H9 (cell line): ENCODE measurements around the gene AHI1. TPM values are rescaled to one million over a fixed set of nuclear protein-coding genes. Genes with fewer than 3 reads are reported as not detected.

ENCODE experiments used
- DNase-seq: peaks from one replicate; pipeline ENCODE4 v3.0.0-alpha.2; 2017
- H2AFZ ChIP-seq: one replicate; pipeline ENCODE4 v1.6.1; 2013; ENCODE audit warnings: mild to moderate bottlenecking, low read length, control low read depth, moderate library complexity
- H2AK5ac ChIP-seq: 2 replicates; pipeline ENCODE4 v1.6.1; 2013; ENCODE audit warnings: low read length, control low read depth, mixed read lengths; ENCODE audit not compliant: insufficient read length
- H2BK120ac ChIP-seq: one replicate; pipeline ENCODE4 v1.6.1; 2013; ENCODE audit warnings: low read depth, mild to moderate bottlenecking, low read length, control low read depth, inconsistent platforms; ENCODE audit not compliant: poor library complexity, severe bottlenecking
- H2BK12ac ChIP-seq: 2 replicates; pipeline ENCODE4 v1.6.1; 2013; ENCODE audit warnings: low read length, control low read depth, mixed read lengths, low read depth; ENCODE audit not compliant: insufficient read length
- H2BK15ac ChIP-seq: 2 replicates; pipeline ENCODE4 v1.6.1; 2013; ENCODE audit warnings: low read depth, low read length, control low read depth
- H2BK20ac ChIP-seq: one replicate; pipeline ENCODE4 v1.6.1; 2013; ENCODE audit warnings: low read depth, mild to moderate bottlenecking, low read length, control low read depth, inconsistent platforms; ENCODE audit not compliant: poor library complexity, severe bottlenecking
- H2BK5ac ChIP-seq: 2 replicates; pipeline ENCODE4 v1.6.1; 2013; ENCODE audit warnings: low read length, control low read depth, mixed read lengths; ENCODE audit not compliant: insufficient read length
- H3K14ac ChIP-seq: 2 replicates; pipeline ENCODE4 v1.6.1; 2013; ENCODE audit warnings: low read length, control low read depth; ENCODE audit not compliant: insufficient read depth
- H3K18ac ChIP-seq: 2 replicates; pipeline ENCODE4 v1.6.1; 2013; ENCODE audit warnings: low read depth, mild to moderate bottlenecking, mixed read lengths, low read length, control low read depth; ENCODE audit not compliant: insufficient read length
- H3K23ac ChIP-seq: 2 replicates; pipeline ENCODE4 v1.6.1; 2013; ENCODE audit warnings: low read length, control low read depth, mixed read lengths, low read depth; ENCODE audit not compliant: insufficient read length
- H3K23me2 ChIP-seq: 2 replicates; pipeline ENCODE4 v1.6.1; 2013; ENCODE audit warnings: low read depth, mild to moderate bottlenecking, mixed read lengths, low read length, control low read depth; ENCODE audit not compliant: insufficient read length, poor library complexity, severe bottlenecking
- H3K27ac ChIP-seq: 2 replicates; pipeline ENCODE4 v1.5.1; 2013; ENCODE audit warnings: low read length, control low read depth, mixed read lengths, low read depth; ENCODE audit not compliant: insufficient read length
- H3K27me3 ChIP-seq: 2 replicates; pipeline ENCODE4 v1.6.1; 2013; ENCODE audit warnings: low read length, control low read depth, inconsistent platforms; ENCODE audit not compliant: insufficient read depth
- H3K4ac ChIP-seq: 2 replicates; pipeline ENCODE4 v1.6.1; 2013; ENCODE audit warnings: low read depth, mild to moderate bottlenecking, control low read depth, inconsistent platforms, low read length, moderate library complexity
- H3K4me1 ChIP-seq: 2 replicates; pipeline ENCODE4 v1.6.1; 2013; ENCODE audit warnings: low read length, control low read depth, inconsistent platforms; ENCODE audit not compliant: insufficient read depth
- H3K4me2 ChIP-seq: 2 replicates; pipeline ENCODE4 v1.6.1; 2013; ENCODE audit warnings: low read length, control low read depth, mixed read lengths; ENCODE audit not compliant: insufficient read length, insufficient read depth
- H3K56ac ChIP-seq: 2 replicates; pipeline ENCODE4 v1.6.1; 2013; ENCODE audit warnings: low read depth, mild to moderate bottlenecking, mixed read lengths, low read length, control low read depth; ENCODE audit not compliant: insufficient read length
- H3K79me1 ChIP-seq: 2 replicates; pipeline ENCODE4 v1.6.1; 2013; ENCODE audit warnings: low read depth, mild to moderate bottlenecking, moderate library complexity, low read length, control low read depth, inconsistent platforms; ENCODE audit not compliant: insufficient read depth, poor library complexity, severe bottlenecking
- H3K79me2 ChIP-seq: 2 replicates; pipeline ENCODE4 v1.6.1; 2013; ENCODE audit warnings: low read length, control low read depth, inconsistent platforms; ENCODE audit not compliant: insufficient read depth
- H3K9ac ChIP-seq: 2 replicates; pipeline ENCODE4 v1.6.1; 2013; ENCODE audit warnings: low read length, control low read depth, mixed read lengths; ENCODE audit not compliant: insufficient read length; ENCODE audit errors: extremely low read depth
- H3K9me3 ChIP-seq: one replicate; pipeline ENCODE4 v1.6.1; 2013; ENCODE audit warnings: low read depth, low read length, inconsistent platforms; ENCODE audit not compliant: control insufficient read depth
- H3T11ph ChIP-seq: one replicate; pipeline ENCODE4 v1.6.1; 2013; ENCODE audit warnings: mild to moderate bottlenecking, low read length, control low read depth, inconsistent platforms
- H4K20me1 ChIP-seq: one replicate; pipeline ENCODE4 v1.6.1; 2013; ENCODE audit not compliant: control insufficient read depth, insufficient read length, insufficient read depth
- H4K5ac ChIP-seq: 2 replicates; pipeline ENCODE4 v1.6.1; 2013; ENCODE audit warnings: low read depth, mild to moderate bottlenecking, mixed read lengths, low read length, control low read depth; ENCODE audit not compliant: insufficient read length
- H4K8ac ChIP-seq: replicated peaks from 2 replicates; pipeline ENCODE4 v1.6.1; 2013; ENCODE audit warnings: low read length, control low read depth, mixed read lengths, low read depth; ENCODE audit not compliant: insufficient read length
- H4K91ac ChIP-seq: 2 replicates; pipeline ENCODE4 v1.6.1; 2013; ENCODE audit warnings: low read depth, mild to moderate bottlenecking, moderate library complexity, mixed read lengths, low read length, control low read depth; ENCODE audit not compliant: insufficient read length
- H3K27ac Mint-ChIP-seq, 3 experiments: 2 replicates in 2 of 3; 3 replicates in 1 of 3; pipeline ENCODE4 v1.8.0; 2020 to 2021; ENCODE audit warnings: mixed read lengths in 3 of 3, mild to moderate bottlenecking in 1 of 3, moderate library complexity in 1 of 3
- H3K27me3 Mint-ChIP-seq: 2 replicates; pipeline ENCODE4 v1.8.0; 2021; ENCODE audit warnings: low read depth, mild to moderate bottlenecking, moderate library complexity, mixed read lengths
- H3K36me3 Mint-ChIP-seq, 3 experiments: 2 replicates in 2 of 3; 3 replicates in 1 of 3; pipeline ENCODE4 v1.8.0; 2020 to 2021; ENCODE audit warnings: low read depth in 3 of 3, mixed read lengths in 3 of 3; ENCODE audit not compliant: insufficient read depth in 1 of 3
- H3K4me1 Mint-ChIP-seq, 2 experiments: 2 replicates each; pipeline ENCODE4 v1.8.0; 2020; ENCODE audit warnings: mixed read lengths in 2 of 2
- H3K4me3 Mint-ChIP-seq, 2 experiments: 2 replicates in 1 of 2; 3 replicates in 1 of 2; pipeline ENCODE4 v1.8.0; 2020 to 2021; ENCODE audit warnings: mild to moderate bottlenecking in 2 of 2, mixed read lengths in 2 of 2, moderate library complexity in 1 of 2
- H3K9me3 Mint-ChIP-seq, 2 experiments: 2 replicates in 1 of 2; 3 replicates in 1 of 2; pipeline ENCODE4 v1.8.0; 2020; ENCODE audit warnings: mild to moderate bottlenecking in 2 of 2, mixed read lengths in 2 of 2, moderate library complexity in 1 of 2
- CTCF ChIP-seq: fragments of 200-600 bp; sonication (generic); conservative IDR thresholded peaks from 3 replicates; pipeline ENCODE4 v1.8.0; 2021; ENCODE audit warnings: antibody characterized with exemption, mild to moderate bottlenecking
- WGBS: extraction: QIAGEN DNeasy Blood & Tissue Kit; methylation state at CpG from one replicate; pipeline ENCODE4 v1.1.7; 2013; ENCODE audit warnings: missing lambda C conversion rate, low lambda C conversion rate, mixed read lengths; ENCODE audit not compliant: insufficient read length; ENCODE audit errors: extremely low coverage; 5-methylcytosine and 5-hydroxymethylcytosine counted together
- total RNA-seq: library from RNA; stranded (reverse); gene quantifications from 2 replicates; pipeline ENCODE4 v1.2.1, GENCODE V29; 2021

Gene AHI1
- total RNA-seq, 1 experiment from 2014 or later, result 9.9 TPM

GRCh38 chr6:135461208-135461607 lies 36.3 kb downstream of the AHI1 start:
- no peak overlapping the region for H4K5ac ChIP-seq
- H3K79me2 ChIP-seq, result no peaks in the 10 kb centered on the region
- H3K56ac ChIP-seq, result no peak overlapping the region
- no peak for TF ChIP-seq CTCF
- H4K8ac ChIP-seq, result no peak overlapping the region
- H4K91ac ChIP-seq, result no peak overlapping the region
- no peak overlapping the region for H3K18ac ChIP-seq
- no peaks in the 10 kb centered on the region for H4K20me1 ChIP-seq
- no peaks in the 10 kb centered on the region for H3K79me1 ChIP-seq
- no peak overlapping the region for H3K27ac ChIP-seq
- no peak overlapping the region for H2AK5ac ChIP-seq
- no peaks in the 10 kb centered on the region for H3K23me2 ChIP-seq
- H3K4ac ChIP-seq, result no peak overlapping the region
- no CpG with 5 or more reads among the region's 1 CpG for WGBS
- Mint-ChIP-seq H3K9me3 (no peaks in the 10 kb centered on the region), H3K4me1 (no peaks in the 10 kb centered on the region), H3K27ac (no peak overlapping the region), H3K27me3 (no peaks in the 10 kb centered on the region), H3K36me3 (peaks cover 0 to 8% (median 0%) of the 10 kb centered on the region in 3 experiments; a peak in 2 of 7 replicates), H3K4me3 (no peak overlapping the region)
- H3K14ac ChIP-seq, result no peak overlapping the region
- H2AFZ ChIP-seq, result no peak overlapping the region
- DNase-seq, result no peak
- H2BK5ac ChIP-seq, result no peak overlapping the region
- no peak overlapping the region for H3K9ac ChIP-seq
- no peaks in the 10 kb centered on the region for H3K9me3 ChIP-seq
- H3K27me3 ChIP-seq, result no peaks in the 10 kb centered on the region
- H2BK15ac ChIP-seq, result no peak overlapping the region
- H2BK20ac ChIP-seq, result no peak overlapping the region
- no peak overlapping the region for H3K4me2 ChIP-seq
- H2BK12ac ChIP-seq, result no peak overlapping the region
- no peak overlapping the region for H2BK120ac ChIP-seq
- H3K23ac ChIP-seq, result no peak overlapping the region
- no peak overlapping the region for H3T11ph ChIP-seq
- H3K4me1 ChIP-seq, result no peaks in the 10 kb centered on the region
